CD1c-positive myeloid dendritic cell (primary cell): ENCODE results near the gene TAF10.

Experiments
- DNase-seq: peaks from one replicate; pipeline ENCODE4 v3.0.0-alpha.2; 2016; ENCODE audit errors: extremely low spot score

The TAF10 gene

GRCh38 chr11:6583584-6583983 is 28.4 kb downstream of the TAF10 start:
- DNase-seq = no peak

- no peak for DNase-seq
Observed at GRCh38 chr11:6579681-6580080, 32.3 kb downstream of the TAF10 start.

DNA sequence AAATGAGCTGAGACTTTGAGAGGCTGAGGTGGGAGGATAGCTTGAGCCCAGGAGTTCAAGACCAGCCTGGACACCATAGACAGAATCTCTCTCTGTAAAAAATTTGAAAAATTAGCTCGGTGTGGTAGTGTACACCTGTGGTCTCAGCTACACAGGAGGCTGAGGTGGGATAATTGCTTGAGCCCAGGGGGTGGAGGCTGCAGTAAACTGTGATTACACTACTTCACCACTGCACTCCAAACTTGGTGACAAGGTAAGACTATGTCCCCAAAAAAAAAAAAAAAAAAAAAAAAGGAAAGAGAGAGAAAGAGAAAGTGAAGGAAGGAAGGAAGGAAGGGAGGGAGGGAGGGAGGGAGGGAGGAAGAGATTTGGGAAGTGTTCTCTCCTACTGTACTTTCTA is 33.9 kb downstream of the TAF10 start:
- DNase-seq = no peak

DNA sequence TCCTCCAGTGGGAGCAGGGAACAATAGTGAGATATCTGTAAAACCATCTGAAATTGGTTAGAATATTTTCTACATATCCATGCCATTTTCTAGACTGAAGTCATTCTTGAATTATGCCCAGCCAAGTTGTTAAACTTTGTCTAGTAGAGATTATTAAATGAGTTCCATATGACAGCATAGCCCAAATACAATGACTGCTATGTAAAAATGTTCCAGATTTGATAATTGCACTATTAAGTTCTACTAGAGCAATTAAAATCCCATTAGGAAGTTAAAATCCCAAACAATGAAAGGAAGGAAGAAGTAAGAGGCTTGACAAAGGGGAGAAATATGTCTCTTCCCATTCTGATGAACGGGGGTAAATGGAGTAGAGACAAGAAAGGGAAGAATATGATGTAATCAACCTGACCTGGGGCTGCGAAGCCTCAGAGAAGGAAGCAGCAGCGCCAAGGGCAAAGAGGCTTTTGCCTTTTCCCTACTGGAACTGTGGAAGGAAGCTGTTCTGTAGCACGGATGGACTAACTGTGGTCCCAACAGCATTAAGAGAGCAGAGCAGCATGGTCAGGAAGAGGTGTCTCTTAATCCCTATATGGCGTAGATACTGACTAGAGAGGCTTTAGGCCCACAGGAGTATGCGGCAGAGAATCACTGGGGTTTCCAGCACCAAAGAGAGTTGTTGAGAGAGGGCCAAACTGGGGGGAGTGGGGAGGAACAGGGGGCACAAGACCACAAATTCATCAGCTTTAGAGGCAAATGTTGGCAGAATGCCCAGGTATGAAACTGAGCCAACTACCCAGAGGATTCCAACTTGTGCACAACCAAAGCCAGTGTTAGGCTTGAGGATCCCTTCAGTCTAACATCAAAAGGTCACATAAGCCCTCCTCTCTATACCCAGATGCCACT is 35.3 kb downstream of the TAF10 start:
- DNase-seq = no peak

- no peak for DNase-seq
Observed at GRCh38 chr11:6574816-6575715, 37.0 kb downstream of the TAF10 start.

- DNase-seq = no peak
Observed at GRCh38 chr11:6572215-6572614, 39.8 kb downstream of the TAF10 start.

DNA sequence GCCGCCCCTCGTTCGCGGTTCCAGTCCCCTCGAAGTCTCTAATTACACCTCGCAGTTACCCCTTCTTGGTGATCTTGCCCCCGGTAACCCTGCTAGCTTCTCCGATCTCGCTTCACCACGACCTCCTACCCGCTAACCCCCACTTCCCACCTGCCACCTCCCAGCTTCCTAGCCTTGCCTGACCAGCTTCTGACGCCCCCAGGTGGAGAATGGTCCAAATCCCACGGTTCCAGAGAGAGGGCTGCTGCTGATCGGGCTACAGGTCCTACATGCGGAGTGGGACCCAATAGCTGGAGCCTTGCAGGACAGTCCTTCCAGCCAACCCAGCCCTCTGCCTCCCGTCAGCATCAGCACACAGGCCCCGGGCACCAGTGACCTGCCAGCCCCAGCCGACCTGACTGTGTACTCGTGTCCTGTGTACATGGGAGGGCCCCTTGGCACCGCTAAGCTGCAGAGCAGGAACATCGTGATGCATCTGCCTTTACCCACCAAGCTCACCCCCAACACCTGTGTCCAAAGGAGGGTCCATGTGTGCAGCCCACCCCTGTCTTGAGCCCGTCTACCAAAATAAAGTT is 40.5 kb downstream of the TAF10 start:
- DNase-seq = no peak

- no peak for DNase-seq
Observed at GRCh38 chr11:6570691-6571427, 41.2 kb downstream of the TAF10 start.

DNA sequence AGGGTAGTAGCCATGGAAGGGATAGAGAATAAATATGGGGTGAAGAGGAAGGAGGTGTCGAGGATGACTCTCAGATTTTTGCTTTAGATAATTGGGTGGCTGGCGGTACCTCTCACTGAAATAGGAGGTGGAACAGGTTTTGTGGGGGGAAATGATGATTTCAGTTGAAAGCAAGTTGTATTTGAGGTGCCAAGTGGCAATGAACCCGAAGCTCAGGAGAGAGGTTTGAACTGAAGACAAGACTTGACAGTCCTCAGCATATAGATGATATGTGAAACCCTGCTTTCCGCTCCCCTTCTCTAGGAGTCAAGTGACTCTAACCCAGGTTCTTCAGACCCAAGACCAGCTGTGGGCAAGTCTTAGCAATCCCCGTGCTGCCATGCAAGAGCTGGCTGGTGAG is 42.3 kb downstream of the TAF10 start:
- no peak for DNase-seq

DNA sequence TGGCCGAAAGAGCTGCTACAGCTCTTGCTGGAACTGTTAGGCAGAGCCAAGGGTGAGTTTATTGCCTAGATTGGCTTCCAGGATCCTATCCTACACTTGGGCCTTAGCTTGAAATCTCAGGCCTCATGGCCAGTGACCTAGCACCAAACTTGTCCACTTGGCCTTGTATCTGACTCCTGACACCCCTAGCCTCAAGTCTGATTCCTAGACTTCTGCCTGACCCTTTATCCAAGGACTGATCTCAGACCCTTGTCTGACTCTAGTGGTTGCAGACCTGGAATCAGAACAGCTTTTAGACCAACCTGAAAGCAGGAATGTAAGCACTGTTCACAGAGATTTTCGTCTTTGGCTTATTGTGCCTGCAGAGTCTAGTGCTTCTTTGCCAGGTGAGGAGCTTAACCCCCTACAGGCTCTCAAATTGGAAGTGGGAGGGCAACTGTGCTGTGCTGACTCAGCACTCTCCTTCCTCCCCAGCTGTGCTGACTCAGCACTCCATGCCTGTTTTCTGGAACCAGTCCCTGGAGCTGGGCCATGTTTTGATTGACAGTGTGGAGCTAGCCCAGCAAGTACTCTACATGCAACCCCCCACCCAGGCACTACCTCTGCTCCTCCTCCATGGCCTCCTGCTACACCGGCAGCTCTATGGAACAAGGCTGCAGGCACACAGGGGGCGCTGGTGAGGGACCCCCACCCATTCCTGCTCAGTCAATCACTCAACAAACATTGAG is 43.7 kb downstream of the TAF10 start:
- DNase-seq = no peak

DNA sequence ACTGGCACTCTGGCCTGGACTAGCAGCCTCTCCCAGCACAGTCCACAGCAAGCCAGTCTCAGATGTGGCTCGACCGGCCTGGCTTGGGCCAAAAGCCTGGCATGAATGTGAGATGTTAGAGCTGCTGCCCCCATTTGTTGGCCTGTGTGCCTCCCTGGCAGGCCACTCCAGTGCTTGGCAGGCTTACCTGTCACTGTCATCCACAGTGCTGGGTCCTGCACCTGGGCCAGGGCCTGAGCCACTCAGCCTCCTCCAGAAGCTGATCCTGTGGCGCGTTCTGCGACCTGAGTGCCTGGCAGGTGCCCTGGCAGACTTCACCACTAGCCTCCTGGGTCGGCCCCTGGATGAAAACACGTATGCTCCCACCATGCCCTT is 44.7 kb downstream of the TAF10 start:
- no peak for DNase-seq

DNA sequence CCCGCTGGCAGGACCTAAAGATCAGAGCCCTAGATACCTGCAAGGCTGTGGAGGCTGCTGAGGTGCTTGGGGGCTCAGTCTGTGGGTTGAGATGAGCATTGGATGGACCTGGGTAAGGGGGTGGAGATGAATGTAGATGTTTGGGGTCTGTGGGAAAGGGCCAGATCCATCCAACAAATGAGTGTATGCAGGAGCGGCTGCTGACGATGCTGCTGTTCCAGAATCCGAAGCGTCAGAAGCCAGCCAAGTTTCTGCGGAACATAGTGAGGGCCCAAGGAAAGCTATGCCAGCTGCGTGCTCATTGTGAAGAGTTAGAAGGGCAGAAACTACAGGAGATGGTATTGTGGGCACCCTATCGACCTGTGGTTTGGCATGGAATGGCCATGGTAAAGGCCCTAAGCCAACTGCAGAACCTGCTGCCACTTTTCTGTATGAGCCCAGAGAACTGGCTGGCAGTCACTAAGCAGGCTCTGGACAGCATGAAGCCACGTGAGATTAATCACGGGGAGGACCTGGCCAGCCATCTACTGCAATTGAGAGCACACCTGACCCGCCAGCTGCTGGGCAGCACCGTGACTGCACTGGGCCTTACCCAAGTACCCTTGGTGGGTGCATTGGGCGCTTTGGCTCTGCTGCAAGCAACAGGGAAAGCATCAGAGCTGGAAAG is 45.2 kb downstream of the TAF10 start:
- no peak for DNase-seq

GRCh38 chr11:6565988-6566703 is 45.9 kb downstream of the TAF10 start:
- no peak for DNase-seq

DNA sequence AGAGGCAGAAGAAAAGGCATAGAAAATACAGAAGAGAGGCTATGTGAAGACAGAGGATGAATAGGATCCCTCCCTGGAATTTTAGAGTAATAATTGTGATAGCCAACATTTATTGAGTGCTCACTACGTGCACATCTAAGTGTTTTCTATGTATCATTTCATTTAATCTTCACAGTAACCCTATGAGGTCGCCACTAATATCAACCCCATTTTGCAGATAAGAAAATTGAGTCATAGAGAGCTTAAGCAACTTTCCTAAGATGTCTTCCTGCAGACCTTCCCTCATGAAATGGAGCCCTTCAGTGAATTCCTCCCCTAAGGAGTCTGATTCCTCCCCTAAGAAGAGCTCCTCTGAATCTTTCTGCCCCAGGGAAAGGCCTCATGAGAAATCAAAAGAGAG is 46.7 kb downstream of the TAF10 start:
- no peak for DNase-seq

- DNase-seq = no peak
Observed at GRCh38 chr11:6563667-6564066, 48.3 kb downstream of the TAF10 start.

DNA sequence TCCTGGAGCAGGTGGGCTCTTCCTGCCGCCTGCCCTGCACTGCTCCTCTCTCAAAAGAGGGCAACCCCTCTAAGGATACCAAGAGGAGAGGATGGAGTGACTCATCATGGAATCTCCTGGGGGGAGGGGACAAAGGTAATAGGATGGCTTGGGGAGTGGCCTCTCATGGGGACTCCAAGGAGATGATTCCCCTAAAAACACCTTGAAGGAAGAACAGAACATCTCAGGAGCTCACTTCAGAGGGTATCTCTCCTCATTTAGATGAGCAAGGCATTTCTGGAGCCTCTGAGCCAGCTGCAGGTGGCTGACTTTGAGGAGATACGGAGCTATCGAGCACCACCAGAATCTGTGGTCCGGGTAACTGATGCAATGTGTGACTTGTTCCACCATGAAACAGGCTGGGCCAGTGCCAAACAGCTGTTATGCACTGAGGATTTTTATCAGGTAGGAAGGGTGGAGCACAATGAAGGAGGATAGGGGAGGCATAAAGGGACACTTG is 48.8 kb downstream of the TAF10 start:
- no peak for DNase-seq

DNA sequence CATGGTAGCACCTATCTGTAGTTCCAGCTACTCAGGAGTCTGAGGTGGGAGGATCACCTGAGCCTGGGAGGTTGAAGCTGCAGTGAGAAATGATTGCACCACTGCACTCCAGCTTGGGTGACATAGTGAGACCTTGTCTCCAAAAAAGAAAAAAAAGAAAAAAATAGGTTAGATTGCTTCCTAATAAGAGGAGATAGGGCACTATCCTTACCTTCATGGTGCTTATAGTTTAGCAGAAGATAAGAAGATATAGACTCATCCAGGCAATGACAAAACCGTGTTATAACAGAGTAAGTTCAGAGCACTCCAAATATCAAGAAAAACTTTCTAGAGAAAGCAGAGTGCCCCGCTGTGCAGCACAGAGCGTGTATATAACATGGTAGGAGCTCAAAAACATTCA is 50.7 kb downstream of the TAF10 start:
- no peak for DNase-seq
